CD4-positive, alpha-beta T cell treated with Interleukin-10 for 1 hour (primary cell): Measurements from ENCODE around the gene SSNA1.

Experiments used
- DNase-seq: peaks from one replicate; pipeline ENCODE4 v3.0.0-alpha.2; 2020

Gene SSNA1

GRCh38 chr9:137185921-137186320, 2.6 kb upstream of the SSNA1 start:
- no peak for DNase-seq

GRCh38 chr9:137186385-137186784, 2.1 kb upstream of the SSNA1 start:
- no peak for DNase-seq

- DNase-seq, result no peak
These were observed 1.1 kb upstream of the SSNA1 start for GRCh38 chr9:137187386-137187785.

GRCh38 chr9:137188086-137188489, 388 bp upstream of the SSNA1 start:
- DNase-seq, result no peak

- DNase-seq, result no peak
These were observed 1.1 kb downstream of the SSNA1 start for GRCh38 chr9:137189297-137190295.

- DNase-seq, result no peak
These were observed 1.9 kb downstream of the SSNA1 start for GRCh38 chr9:137190315-137190856.

- no peak for DNase-seq
These were observed 2.8 kb downstream of the SSNA1 start for GRCh38 chr9:137191245-137191644.

- DNase-seq, result no peak
These were observed 3.4 kb downstream of the SSNA1 start for GRCh38 chr9:137191691-137192447.

- DNase-seq, result no peak
These were observed 3.9 kb downstream of the SSNA1 start for GRCh38 chr9:137192448-137192780.

- DNase-seq, result no peak
These were observed 4.4 kb downstream of the SSNA1 start for GRCh38 chr9:137192859-137193258.

GRCh38 chr9:137193771-137194170, 5.3 kb downstream of the SSNA1 start:
- no peak for DNase-seq

GRCh38 chr9:137194388-137194787, 5.9 kb downstream of the SSNA1 start:
- DNase-seq, result no peak

- no peak for DNase-seq
These were observed 6.4 kb downstream of the SSNA1 start for GRCh38 chr9:137194909-137195308.

- no peak for DNase-seq
These were observed 7.2 kb downstream of the SSNA1 start for GRCh38 chr9:137195525-137196220.

- DNase-seq, result no peak
These were observed 9.8 kb downstream of the SSNA1 start for GRCh38 chr9:137198051-137198901.

GRCh38 chr9:137198902-137199283, 10.4 kb downstream of the SSNA1 start:
- no peak for DNase-seq

- no peak for DNase-seq
These were observed 11.1 kb downstream of the SSNA1 start for GRCh38 chr9:137199411-137200121.

- peak; percentile 98 for DNase-seq
These were observed 12.1 kb downstream of the SSNA1 start, which contains the start of gene TPRN for GRCh38 chr9:137200311-137201204. TSS of gene TPRN (minus strand) at chr9:137200741. CDS start at chr9:137200711, 30 bp downstream.

- DNase-seq, result no peak
These were observed 12.9 kb downstream of the SSNA1 start for GRCh38 chr9:137201205-137201868.

GRCh38 chr9:137202966-137203365, 14.5 kb downstream of the SSNA1 start:
- no peak for DNase-seq
